Measurements from ENCODE around the gene CTRB1.
"Not testable (repeated sequence)": the region's sequence is repeated elsewhere in the genome, so short reads cannot be mapped to it uniquely, and the experiment has no call there.

CTRB1 gene

GRCh38 chr16:75272097-75272551, 53.3 kb downstream of the CTRB1 start:
- TF ChIP-seq CTCF (IDR thresholded peaks at IDR 0.05; ENCODE audit: low read length) (no peak), EZH2 (IDR thresholded peaks at IDR 0.05; ENCODE audit: borderline replicate concordance, low read length) (no peak)
- Histone ChIP-seq H3K9me2 (ENCODE audit: low read depth, low read length) (no peaks in the 10 kb centered on the region), H3K4me1 (ENCODE audit: insufficient read depth, low read length, severe bottlenecking) (no peaks in the 10 kb centered on the region), H3K27ac (ENCODE audit: low read depth, low read length, poor library complexity, severe bottlenecking) (no peak overlapping the region), H3K9ac (ENCODE audit: low read length) (no peak overlapping the region), H4K20me1 (ENCODE audit: insufficient read depth, low read length) (no peaks in the 10 kb centered on the region), H3F3A (ENCODE audit: insufficient read depth, low read length) (no peaks in the 10 kb centered on the region), H3K4me2 (ENCODE audit: low read length) (no peak overlapping the region), H3K4me3 (ENCODE audit: low read depth, low read length, poor library complexity, severe bottlenecking) (no peak overlapping the region), H3K79me2 (ENCODE audit: insufficient read depth, low read length) (no peaks in the 10 kb centered on the region), H3K36me3 (ENCODE audit: insufficient read depth, low read length) (no peaks in the 10 kb centered on the region), H3K27me3 (ENCODE audit: insufficient read depth, low read length) (peaks cover 6% of the 10 kb centered on the region; the same call in 1 of the 2 replicates), H2AFZ (ENCODE audit: low read length) (no peak overlapping the region), H3K9me3 (ENCODE audit: low read length) (no peaks in the 10 kb centered on the region)

GRCh38 chr16:75272629-75273028, 53.8 kb downstream of the CTRB1 start:
- H3K4me1 ChIP-seq (ENCODE audit: insufficient read depth, low read length, severe bottlenecking); H3K27ac ChIP-seq (ENCODE audit: low read depth, low read length, poor library complexity, severe bottlenecking); H3K9me3 ChIP-seq (ENCODE audit: low read length); H2AFZ ChIP-seq (ENCODE audit: low read length); H3K4me2 ChIP-seq (ENCODE audit: low read length); H3F3A ChIP-seq (ENCODE audit: insufficient read depth, low read length); H3K36me3 ChIP-seq (ENCODE audit: insufficient read depth, low read length); H3K27me3 ChIP-seq (ENCODE audit: insufficient read depth, low read length); H3K4me3 ChIP-seq (ENCODE audit: low read depth, low read length, poor library complexity, severe bottlenecking); H3K9me2 ChIP-seq (ENCODE audit: low read depth, low read length); H3K9ac ChIP-seq (ENCODE audit: low read length); H4K20me1 ChIP-seq (ENCODE audit: insufficient read depth, low read length); H3K79me2 ChIP-seq (ENCODE audit: insufficient read depth, low read length): not testable (repeated sequence)

GRCh38 chr16:75273054-75273925, 54.5 kb downstream of the CTRB1 start:
- Histone ChIP-seq H3K27me3 (ENCODE audit: insufficient read depth, low read length) (peaks cover 6% of the 10 kb centered on the region; the same call in 1 of the 2 replicates), H3K4me1 (ENCODE audit: insufficient read depth, low read length, severe bottlenecking) (no peaks in the 10 kb centered on the region), H3F3A (ENCODE audit: insufficient read depth, low read length) (no peaks in the 10 kb centered on the region), H4K20me1 (ENCODE audit: insufficient read depth, low read length) (no peaks in the 10 kb centered on the region), H3K36me3 (ENCODE audit: insufficient read depth, low read length) (no peaks in the 10 kb centered on the region), H2AFZ (ENCODE audit: low read length) (no peak overlapping the region), H3K27ac (ENCODE audit: low read depth, low read length, poor library complexity, severe bottlenecking) (no peak overlapping the region), H3K9me2 (ENCODE audit: low read depth, low read length) (no peaks in the 10 kb centered on the region), H3K9me3 (ENCODE audit: low read length) (no peaks in the 10 kb centered on the region), H3K4me3 (ENCODE audit: low read depth, low read length, poor library complexity, severe bottlenecking) (no peak overlapping the region), H3K79me2 (ENCODE audit: insufficient read depth, low read length) (no peaks in the 10 kb centered on the region), H3K4me2 (ENCODE audit: low read length) (no peak overlapping the region), H3K9ac (ENCODE audit: low read length) (no peak overlapping the region)
- TF ChIP-seq CTCF (IDR thresholded peaks at IDR 0.05; ENCODE audit: low read length), result no peak
- TF ChIP-seq EZH2 (IDR thresholded peaks at IDR 0.05; ENCODE audit: borderline replicate concordance, low read length), result no peak
